Ramos (cell line): ENCODE data around the gene DDX24.

ENCODE experiments used
- in situ Hi-C: fragments of 300-500 bp; cut with MboI; formaldehyde crosslinking; loops from one replicate; pipeline ENCODE4 v1.14.3; 2022; ENCODE audit warnings: low sequenced_read_pairs; ENCODE audit not compliant: unreplicated experiment

DDX24 gene

DNA sequence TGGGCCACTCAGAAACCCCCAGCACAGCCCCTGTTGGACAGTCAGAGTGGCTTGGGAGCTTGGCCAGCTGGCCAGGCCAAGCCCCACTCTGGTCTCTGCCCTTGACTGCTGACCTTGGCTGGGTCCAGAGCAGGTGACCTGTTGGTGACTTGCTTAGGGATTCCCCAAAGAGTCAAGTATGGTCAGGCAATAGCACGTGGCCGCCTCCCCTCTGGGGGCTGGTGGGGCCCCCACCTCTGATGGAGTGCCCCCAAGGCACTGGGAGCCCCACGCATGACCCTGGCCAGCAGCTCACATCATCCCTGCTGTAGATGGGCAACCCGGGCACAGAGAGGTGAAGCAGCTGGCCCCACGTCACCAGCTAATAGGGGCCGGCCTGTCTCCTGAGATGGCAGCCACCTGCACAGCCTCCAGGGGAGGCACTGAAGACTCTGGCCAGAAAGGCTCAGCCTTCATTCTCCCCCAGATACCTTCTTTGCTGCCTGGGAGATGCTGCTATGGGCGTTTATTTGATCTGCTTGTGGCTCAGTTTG, 82.1 kb downstream of the DDX24 start:
- in situ Hi-C loops, result no loop called here
